ENCODE results near the gene NECAB2.

NECAB2 gene

GRCh38 chr16:83957296-83957855 lies 10.7 kb upstream of the NECAB2 start:
- TF ChIP-seq EZH2phosphoT487 (IDR thresholded peaks at IDR 0.05; ENCODE audit: borderline replicate concordance), result no peak
- no peak for TF ChIP-seq CTCF (conservative IDR thresholded peaks at IDR 0.05; ENCODE audit: low read length)
- Histone ChIP-seq H3K4me3 (ENCODE audit: low read length, poor library complexity, severe bottlenecking) (no peak overlapping the region), H3K27me3 (ENCODE audit: insufficient read depth, low read length, poor library complexity, severe bottlenecking) (no peaks in the 10 kb centered on the region), H3K4me1 (ENCODE audit: insufficient read depth, low read length, poor library complexity, severe bottlenecking) (peaks cover 11% of the 10 kb centered on the region), H3K9me3 (ENCODE audit: insufficient read depth, low read depth, low read length) (no peaks in the 10 kb centered on the region), H3K9ac (ENCODE audit: low read depth, low read length, poor library complexity, severe bottlenecking) (no peak overlapping the region), H3K4me2 (ENCODE audit: low read depth, low read length, poor library complexity, severe bottlenecking) (no peak overlapping the region), H3K79me2 (ENCODE audit: insufficient read depth, low read length) (no peaks in the 10 kb centered on the region), H3K9me2 (replicated peaks; ENCODE audit: low read depth, low read length) (no peaks in the 10 kb centered on the region), H4K20me1 (ENCODE audit: insufficient read depth, low read length, poor library complexity, severe bottlenecking) (no peaks in the 10 kb centered on the region), H3K36me3 (ENCODE audit: insufficient read depth, low read length) (no peaks in the 10 kb centered on the region), H3F3A (ENCODE audit: low read depth) (no peaks in the 10 kb centered on the region), H2AFZ (ENCODE audit: low read length) (no peak overlapping the region)

DNA sequence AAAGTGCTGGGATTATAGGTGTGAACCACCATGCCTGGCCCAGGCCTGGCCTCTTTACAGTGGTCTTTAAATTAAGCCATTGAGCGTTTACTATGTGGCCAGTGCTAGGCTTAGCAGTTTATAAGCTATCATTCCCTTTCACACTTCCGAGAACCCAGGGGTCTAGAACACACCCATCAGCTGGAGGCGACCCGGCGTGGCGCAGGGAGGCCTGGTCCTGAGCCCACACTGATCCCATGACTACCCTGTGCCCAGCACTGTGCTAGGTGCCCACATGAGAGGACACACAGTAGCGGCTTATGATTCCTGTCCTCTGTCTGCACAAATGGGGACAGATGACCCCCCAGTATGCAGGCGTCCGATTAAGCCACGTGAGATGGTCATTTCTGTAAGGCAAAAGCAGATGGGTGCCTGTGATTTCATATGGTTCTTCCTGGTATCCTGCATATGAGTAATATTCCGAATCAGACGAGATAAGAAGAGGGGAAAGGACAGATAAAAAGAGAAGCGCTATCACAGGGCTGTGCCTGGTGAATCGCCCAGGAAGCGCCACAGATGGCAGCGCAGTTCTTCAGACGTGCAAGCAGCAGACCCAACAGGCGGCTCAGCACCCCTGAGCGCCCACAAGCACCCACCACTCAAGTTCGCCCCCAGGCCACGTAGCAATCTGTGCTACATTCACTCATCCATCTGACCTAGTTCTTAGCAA lies 9.8 kb upstream of the NECAB2 start:
- no peaks in the 10 kb centered on the region for H3K9me2 ChIP-seq (replicated peaks; ENCODE audit: low read depth, low read length)
- H3K4me3 ChIP-seq (ENCODE audit: low read length, poor library complexity, severe bottlenecking), result no peak overlapping the region
- TF ChIP-seq CTCF (conservative IDR thresholded peaks at IDR 0.05; ENCODE audit: low read length) (no peak), EZH2phosphoT487 (IDR thresholded peaks at IDR 0.05; ENCODE audit: borderline replicate concordance) (no peak)
- no peaks in the 10 kb centered on the region for H3K79me2 ChIP-seq (ENCODE audit: insufficient read depth, low read length)
- no peaks in the 10 kb centered on the region for H3K36me3 ChIP-seq (ENCODE audit: insufficient read depth, low read length)
- no peaks in the 10 kb centered on the region for H3K9me3 ChIP-seq (ENCODE audit: insufficient read depth, low read depth, low read length)
- H3K9ac ChIP-seq (ENCODE audit: low read depth, low read length, poor library complexity, severe bottlenecking), result no peak overlapping the region
- H3F3A ChIP-seq (ENCODE audit: low read depth), result no peaks in the 10 kb centered on the region
- H3K27me3 ChIP-seq (ENCODE audit: insufficient read depth, low read length, poor library complexity, severe bottlenecking), result no peaks in the 10 kb centered on the region
- H3K4me1 ChIP-seq (ENCODE audit: insufficient read depth, low read length, poor library complexity, severe bottlenecking), result peaks cover 7% of the 10 kb centered on the region
- H3K4me2 ChIP-seq (ENCODE audit: low read depth, low read length, poor library complexity, severe bottlenecking), result no peak overlapping the region
- no peaks in the 10 kb centered on the region for H4K20me1 ChIP-seq (ENCODE audit: insufficient read depth, low read length, poor library complexity, severe bottlenecking)
- H2AFZ ChIP-seq (ENCODE audit: low read length), result no peak overlapping the region

- Histone ChIP-seq H3K9me3 (ENCODE audit: insufficient read depth, low read depth, low read length) (no peaks in the 10 kb centered on the region), H3K27me3 (ENCODE audit: insufficient read depth, low read length, poor library complexity, severe bottlenecking) (no peaks in the 10 kb centered on the region), H3F3A (ENCODE audit: low read depth) (no peaks in the 10 kb centered on the region), H2AFZ (ENCODE audit: low read length) (no peak overlapping the region), H3K79me2 (ENCODE audit: insufficient read depth, low read length) (no peaks in the 10 kb centered on the region), H3K4me3 (ENCODE audit: low read length, poor library complexity, severe bottlenecking) (no peak overlapping the region), H4K20me1 (ENCODE audit: insufficient read depth, low read length, poor library complexity, severe bottlenecking) (no peaks in the 10 kb centered on the region), H3K9ac (ENCODE audit: low read depth, low read length, poor library complexity, severe bottlenecking) (no peak overlapping the region), H3K36me3 (ENCODE audit: insufficient read depth, low read length) (no peaks in the 10 kb centered on the region), H3K4me2 (ENCODE audit: low read depth, low read length, poor library complexity, severe bottlenecking) (no peak overlapping the region), H3K9me2 (replicated peaks; ENCODE audit: low read depth, low read length) (no peaks in the 10 kb centered on the region), H3K4me1 (ENCODE audit: insufficient read depth, low read length, poor library complexity, severe bottlenecking) (no peaks in the 10 kb centered on the region)
- no peak for TF ChIP-seq CTCF (conservative IDR thresholded peaks at IDR 0.05; ENCODE audit: low read length)
- TF ChIP-seq EZH2phosphoT487 (IDR thresholded peaks at IDR 0.05; ENCODE audit: borderline replicate concordance), result no peak
These were observed 9.0 kb upstream of the NECAB2 start for GRCh38 chr16:83958846-83959565.
